Measurements from ENCODE around the gene WDR70.
"Not testable (repeated sequence)": the region's sequence is repeated elsewhere in the genome, so short reads cannot be mapped to it uniquely, and the experiment has no call there.

Gene WDR70

DNA sequence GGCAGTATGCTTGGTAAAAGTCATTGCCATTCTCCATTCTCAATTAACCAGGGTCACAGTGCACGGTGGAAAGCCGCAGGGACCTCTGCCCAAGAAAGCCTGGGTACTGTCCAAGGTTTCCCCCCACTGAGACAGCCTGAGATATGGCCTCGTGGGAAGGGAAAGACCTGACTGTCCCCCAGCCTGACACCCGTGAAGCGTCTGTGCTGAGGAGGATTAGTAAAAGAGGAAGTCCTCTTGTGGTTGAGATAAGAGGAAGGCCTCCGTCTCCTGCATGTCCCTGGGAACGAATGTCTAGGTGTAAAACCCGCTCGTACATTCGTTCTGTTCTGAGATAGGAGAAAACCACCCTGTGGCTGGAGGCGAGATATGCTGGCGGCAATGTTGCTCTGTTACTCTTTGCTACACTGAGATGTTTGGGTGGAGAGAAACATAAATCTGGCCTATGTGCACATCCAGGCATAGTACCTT, 293.0 kb downstream of the WDR70 start:
- DNase-seq (ENCODE audit: low read depth in 3 of 3, low spot score in 1 of 3): not testable (repeated sequence)

DNA sequence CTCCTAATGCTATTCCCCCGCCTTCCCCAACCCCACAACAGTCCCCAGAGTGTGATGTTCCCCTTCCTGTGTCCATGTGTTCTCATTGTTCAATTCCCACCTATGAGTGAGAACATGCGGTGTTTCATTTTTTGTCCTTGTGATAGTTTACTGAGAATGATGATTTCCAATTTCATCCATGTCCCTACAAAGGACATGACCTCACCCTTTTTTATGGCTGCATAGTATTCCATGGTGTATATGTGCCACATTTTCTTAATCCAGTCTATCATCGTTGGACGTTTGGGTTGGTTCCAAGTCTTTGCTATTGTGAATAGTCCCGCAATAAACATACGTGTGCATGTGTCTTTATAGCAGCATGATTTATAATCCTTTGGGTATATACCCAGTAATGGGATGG, 295.2 kb downstream of the WDR70 start:
- DNase-seq (ENCODE audit: low read depth in 3 of 3, low spot score in 1 of 3): not testable (repeated sequence)

GRCh38 chr5:37679326-37679725, 300.2 kb downstream of the WDR70 start:
- DNase-seq (ENCODE audit: low read depth in 3 of 3, low spot score in 1 of 3): not testable (repeated sequence)

GRCh38 chr5:37679903-37680302, 300.8 kb downstream of the WDR70 start:
- not testable (repeated sequence) for DNase-seq (ENCODE audit: low read depth in 3 of 3, low spot score in 1 of 3)

DNA sequence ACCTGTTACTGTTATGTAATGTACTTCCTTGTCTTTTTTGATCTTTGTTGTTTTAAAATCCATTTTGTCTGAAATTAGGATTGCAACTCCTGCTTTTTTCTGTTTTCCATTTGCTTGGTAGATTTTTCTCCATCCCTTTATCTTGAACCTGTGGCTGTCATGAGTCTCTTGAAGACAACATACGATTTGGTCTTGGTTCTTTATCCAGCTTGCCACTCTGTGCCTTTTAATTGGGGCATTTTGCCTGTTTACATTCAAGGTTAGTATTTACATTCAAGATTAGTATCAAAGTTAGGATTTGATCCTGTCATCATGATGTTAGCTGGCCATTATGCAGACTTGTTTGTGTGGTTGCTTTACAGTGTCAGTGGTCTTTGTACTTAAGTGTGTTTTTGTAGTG, 304.0 kb downstream of the WDR70 start:
- DNase-seq (ENCODE audit: low read depth in 3 of 3, low spot score in 1 of 3): no peak

- DNase-seq (ENCODE audit: low read depth in 3 of 3, low spot score in 1 of 3): no peak
Observed at GRCh38 chr5:37685211-37685610, 306.1 kb downstream of the WDR70 start.

- DNase-seq (ENCODE audit: low read depth in 3 of 3, low spot score in 1 of 3): no peak
Observed at GRCh38 chr5:37685816-37686215, 306.7 kb downstream of the WDR70 start.

DNA sequence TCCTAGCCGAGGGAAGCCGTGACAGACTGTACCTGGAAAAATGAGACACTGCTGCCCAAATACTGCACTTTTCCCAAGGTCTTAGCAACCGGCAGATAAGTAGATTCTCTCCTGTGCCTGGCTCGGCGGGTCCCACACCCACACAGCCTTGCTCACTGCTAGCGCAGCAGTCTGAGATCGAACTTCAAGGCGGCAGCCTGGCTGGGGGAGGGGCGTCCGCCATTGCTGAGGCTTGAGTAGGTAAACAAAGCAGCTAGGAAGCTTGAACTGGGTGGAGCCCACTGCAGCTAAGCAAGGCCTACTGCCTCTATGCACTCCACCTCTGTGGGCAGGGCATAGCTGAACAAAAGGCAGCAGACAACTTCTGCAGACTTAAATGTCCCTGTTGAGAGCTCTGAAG, 309.8 kb downstream of the WDR70 start:
- not testable (repeated sequence) for DNase-seq (ENCODE audit: low read depth in 3 of 3, low spot score in 1 of 3)

- DNase-seq (ENCODE audit: low read depth in 3 of 3, low spot score in 1 of 3): not testable (repeated sequence)
Observed at GRCh38 chr5:37694333-37694732, 315.2 kb downstream of the WDR70 start.

GRCh38 chr5:37694867-37695266, 315.7 kb downstream of the WDR70 start:
- no peak for DNase-seq (ENCODE audit: low read depth in 3 of 3, low spot score in 1 of 3)

- no peak for DNase-seq (ENCODE audit: low read depth in 3 of 3, low spot score in 1 of 3)
Observed at GRCh38 chr5:37695647-37696046, 316.5 kb downstream of the WDR70 start.

DNA sequence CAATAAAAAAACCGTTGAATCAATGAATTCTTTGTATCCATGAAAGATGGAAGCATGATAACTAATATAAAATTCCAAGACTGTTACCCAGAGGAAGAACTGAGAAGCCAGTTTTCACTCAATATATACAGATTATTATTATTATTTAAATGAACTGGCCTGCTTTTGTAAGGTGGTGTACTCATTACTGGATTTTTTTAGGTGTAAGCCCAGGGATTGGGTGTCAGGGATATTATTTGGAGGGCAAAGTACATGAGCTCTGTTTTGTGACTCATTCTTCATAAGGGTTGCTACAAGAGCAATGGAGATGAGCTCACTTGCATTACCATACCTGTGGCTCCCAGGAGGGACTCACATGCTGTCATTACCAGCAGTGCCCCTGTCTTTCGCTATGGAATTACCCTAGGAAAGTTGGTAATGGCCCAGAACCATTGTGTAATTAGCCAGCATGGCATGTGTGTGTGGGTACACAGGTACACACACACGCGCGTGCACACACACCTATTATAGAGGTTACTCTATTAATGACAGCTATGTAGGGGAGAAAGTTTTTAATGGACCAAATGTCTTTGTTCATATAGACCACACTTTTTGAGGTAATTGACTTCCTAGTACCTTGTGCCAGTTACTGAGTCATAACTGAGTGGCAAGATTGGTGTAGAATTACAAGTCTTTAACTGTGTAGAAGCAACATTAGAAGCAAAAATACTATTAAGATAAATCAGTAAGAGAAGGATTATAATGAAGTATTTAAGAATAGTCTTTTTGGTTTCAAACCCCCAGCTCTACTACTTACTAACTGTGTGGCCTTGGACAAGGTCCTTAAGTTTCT, 317.3 kb downstream of the WDR70 start:
- DNase-seq (ENCODE audit: low read depth in 3 of 3, low spot score in 1 of 3): no peak

DNA sequence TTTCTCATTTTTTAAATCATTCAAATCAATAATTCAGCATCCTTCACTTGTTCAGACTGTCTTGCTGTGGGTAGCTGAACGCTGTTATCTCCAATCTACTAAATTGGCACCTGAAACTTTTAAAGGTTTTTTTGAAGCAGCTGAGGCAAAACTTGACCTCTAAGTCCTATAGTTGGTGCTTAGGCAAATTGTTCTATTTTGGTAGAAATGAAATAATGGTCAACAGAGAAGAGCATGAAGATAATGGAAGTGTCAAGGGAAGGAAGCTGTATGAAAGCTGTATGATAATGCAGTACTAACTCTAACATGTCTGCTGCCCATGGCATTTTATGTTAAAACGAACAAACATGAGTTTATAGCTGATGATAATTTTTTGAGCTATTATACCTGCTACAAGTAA, 322.8 kb downstream of the WDR70 start:
- no peak for DNase-seq (ENCODE audit: low read depth in 3 of 3, low spot score in 1 of 3)

DNA sequence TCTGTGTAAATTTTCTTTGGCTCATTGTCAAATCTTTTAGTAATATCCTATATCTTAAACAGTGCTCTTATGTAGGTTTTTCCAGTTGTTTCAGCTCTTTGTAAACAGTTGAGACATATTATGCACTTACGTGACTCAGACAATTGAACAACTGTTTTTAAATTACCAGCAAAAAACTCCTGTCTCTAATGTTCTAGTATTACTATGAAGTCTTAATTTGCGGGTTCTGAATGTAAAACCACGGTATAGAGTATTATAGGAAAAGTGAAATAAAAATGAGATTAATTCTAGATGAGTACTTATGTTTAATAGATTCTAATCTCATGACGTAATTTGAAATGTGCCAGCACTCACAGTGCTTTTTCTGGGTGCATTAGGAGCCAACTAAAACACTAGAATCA, 324.7 kb downstream of the WDR70 start:
- DNase-seq (ENCODE audit: low read depth in 3 of 3, low spot score in 1 of 3): no peak

- no peak for DNase-seq (ENCODE audit: low read depth in 3 of 3, low spot score in 1 of 3)
Observed at GRCh38 chr5:37704406-37704805, 325.3 kb downstream of the WDR70 start.

DNA sequence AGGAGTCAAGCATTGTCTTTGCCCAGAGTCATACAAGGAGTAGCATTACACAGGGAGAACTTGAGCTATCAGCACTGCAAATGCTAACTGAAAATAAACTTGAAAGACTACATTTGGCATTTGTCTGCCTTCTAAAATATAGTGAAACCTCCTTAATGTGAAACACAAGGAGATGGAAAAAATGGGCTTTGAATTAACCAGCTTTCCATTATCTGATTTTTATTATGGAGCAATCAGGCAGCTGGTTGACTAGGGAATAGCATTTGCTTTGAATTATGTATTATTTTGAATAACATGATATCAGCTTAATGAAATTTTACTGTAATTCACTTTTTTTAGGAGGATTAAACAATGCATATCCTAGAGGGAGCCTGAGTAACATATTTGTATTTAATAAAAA, 329.9 kb downstream of the WDR70 start:
- DNase-seq (ENCODE audit: low read depth in 3 of 3, low spot score in 1 of 3): no peak

- DNase-seq (ENCODE audit: low read depth in 3 of 3, low spot score in 1 of 3): no peak
Observed at GRCh38 chr5:37710965-37711364, 331.8 kb downstream of the WDR70 start.

- DNase-seq (ENCODE audit: low read depth in 3 of 3, low spot score in 1 of 3): no peak
Observed at GRCh38 chr5:37712750-37713149, 333.6 kb downstream of the WDR70 start.

GRCh38 chr5:37714756-37715155, 335.6 kb downstream of the WDR70 start:
- DNase-seq (ENCODE audit: low read depth in 3 of 3, low spot score in 1 of 3): no peak

DNA sequence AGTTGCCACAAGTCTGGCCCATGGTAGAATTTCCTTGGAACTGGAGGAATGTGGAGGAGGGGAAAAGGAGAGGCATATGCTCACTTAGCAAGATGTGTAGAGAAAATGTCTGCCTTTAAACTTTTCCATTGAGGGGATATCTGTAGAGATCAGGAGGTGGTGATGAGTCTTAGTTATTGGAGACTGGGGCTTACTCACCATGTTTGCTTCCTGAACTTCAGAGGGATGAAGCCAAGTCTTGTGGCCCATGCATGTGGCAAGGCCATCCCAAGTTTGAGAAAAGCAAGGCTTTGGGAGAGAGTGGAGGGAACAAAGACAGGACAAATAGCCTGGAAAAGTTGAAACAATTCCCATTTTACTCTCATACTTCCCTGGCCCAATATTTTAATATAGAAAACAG, 336.2 kb downstream of the WDR70 start:
- no peak for DNase-seq (ENCODE audit: low read depth in 3 of 3, low spot score in 1 of 3)

- no peak for DNase-seq (ENCODE audit: low read depth in 3 of 3, low spot score in 1 of 3)
Observed at GRCh38 chr5:37715992-37716391, 336.9 kb downstream of the WDR70 start.

- no peak for DNase-seq (ENCODE audit: low read depth in 3 of 3, low spot score in 1 of 3)
Observed at GRCh38 chr5:37716405-37716804, 337.3 kb downstream of the WDR70 start.

DNA sequence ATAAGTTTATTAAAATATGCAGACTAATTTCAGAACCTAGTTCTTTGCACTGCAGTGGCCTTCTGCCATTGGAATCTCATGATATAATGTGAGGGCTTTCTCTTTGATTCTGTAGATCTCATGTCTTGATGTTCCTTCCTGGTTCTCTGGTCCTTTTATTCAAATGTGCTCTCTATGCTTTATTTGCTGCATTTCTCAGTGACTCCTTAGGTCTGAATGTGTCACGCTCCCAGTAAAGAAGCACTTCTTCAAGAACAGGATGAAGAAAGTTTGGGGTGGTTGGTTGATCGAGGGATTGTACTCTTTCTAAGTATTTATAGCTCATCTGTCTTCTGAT, 338.1 kb downstream of the WDR70 start:
- no peak for DNase-seq (ENCODE audit: low read depth in 3 of 3, low spot score in 1 of 3)

All from stimulated activated CD4-positive, alpha-beta T cell treated with anti-CD3 and anti-CD28 coated beads, TNF-alpha, amount 100 ng/mL, for 1 hour (primary cell).